ENCODE results near the gene WWOX. TPM values are rescaled to one million over a fixed set of nuclear protein-coding genes. Genes with fewer than 3 reads are reported as not detected.

WWOX gene
- total RNA-seq, 1 donor from 2014 or later: 19.2 TPM

DNA sequence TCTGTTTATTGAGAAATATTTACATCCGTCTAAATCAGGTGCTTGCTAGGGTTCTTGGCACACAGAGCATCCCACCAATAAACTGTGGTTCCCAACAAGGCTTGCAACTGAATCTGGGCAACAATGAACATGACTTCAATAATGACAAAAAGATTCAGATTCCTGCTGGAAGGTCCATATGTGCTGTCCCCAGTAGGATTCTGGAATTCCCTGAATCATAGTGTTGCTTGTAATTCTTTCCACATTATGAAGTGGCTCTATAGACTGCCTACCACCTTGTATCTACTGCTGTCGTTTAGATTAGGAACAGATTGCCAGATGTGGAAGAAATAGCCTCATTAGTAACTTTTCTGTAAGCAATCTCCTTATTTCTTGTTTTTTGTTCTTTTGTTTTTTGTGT lies 265.9 kb downstream of the WWOX start:
- no peaks in the 10 kb centered on the region for H3K9me3 ChIP-seq
- no peaks in the 10 kb centered on the region for H3K36me3 ChIP-seq
- no peak for ATAC-seq
- TF ChIP-seq CTCF (IDR thresholded peaks at IDR 0.05): no peak
- H3K4me3 ChIP-seq: no peak overlapping the region
- intact Hi-C loops (cut with DNase I): no loop called here
- peaks cover 6% of the 10 kb centered on the region for H3K4me1 ChIP-seq
- no peaks in the 10 kb centered on the region for H3K27me3 ChIP-seq (ENCODE audit: low read depth)
- DNase-seq: no peak
- no peak overlapping the region for H3K27ac ChIP-seq

- peaks cover 5% of the 10 kb centered on the region for H3K9me3 ChIP-seq
- H3K27ac ChIP-seq: no peak overlapping the region
- H3K4me3 ChIP-seq: no peak overlapping the region
- intact Hi-C loops (cut with DNase I): no loop called here
- peaks cover 6% of the 10 kb centered on the region for H3K4me1 ChIP-seq
- ATAC-seq (no peak), DNase-seq (no peak)
- H3K27me3 ChIP-seq (ENCODE audit: low read depth): no peaks in the 10 kb centered on the region
- TF ChIP-seq CTCF (IDR thresholded peaks at IDR 0.05): no peak
- H3K36me3 ChIP-seq: no peaks in the 10 kb centered on the region
Measured at GRCh38 chr16:78368121-78369102, 269.0 kb downstream of the WWOX start.

- ATAC-seq: no peak
- H3K27me3 ChIP-seq (ENCODE audit: low read depth): no peaks in the 10 kb centered on the region
- intact Hi-C loops (cut with DNase I): no loop called here
- H3K27ac ChIP-seq: no peak overlapping the region
- H3K4me1 ChIP-seq: no peaks in the 10 kb centered on the region
- no peaks in the 10 kb centered on the region for H3K36me3 ChIP-seq
- no peak overlapping the region for H3K4me3 ChIP-seq
- no peak for TF ChIP-seq CTCF (IDR thresholded peaks at IDR 0.05)
- peaks cover 5% of the 10 kb centered on the region for H3K9me3 ChIP-seq
- DNase-seq: no peak
Measured at GRCh38 chr16:78372277-78372676, 272.8 kb downstream of the WWOX start.

DNA sequence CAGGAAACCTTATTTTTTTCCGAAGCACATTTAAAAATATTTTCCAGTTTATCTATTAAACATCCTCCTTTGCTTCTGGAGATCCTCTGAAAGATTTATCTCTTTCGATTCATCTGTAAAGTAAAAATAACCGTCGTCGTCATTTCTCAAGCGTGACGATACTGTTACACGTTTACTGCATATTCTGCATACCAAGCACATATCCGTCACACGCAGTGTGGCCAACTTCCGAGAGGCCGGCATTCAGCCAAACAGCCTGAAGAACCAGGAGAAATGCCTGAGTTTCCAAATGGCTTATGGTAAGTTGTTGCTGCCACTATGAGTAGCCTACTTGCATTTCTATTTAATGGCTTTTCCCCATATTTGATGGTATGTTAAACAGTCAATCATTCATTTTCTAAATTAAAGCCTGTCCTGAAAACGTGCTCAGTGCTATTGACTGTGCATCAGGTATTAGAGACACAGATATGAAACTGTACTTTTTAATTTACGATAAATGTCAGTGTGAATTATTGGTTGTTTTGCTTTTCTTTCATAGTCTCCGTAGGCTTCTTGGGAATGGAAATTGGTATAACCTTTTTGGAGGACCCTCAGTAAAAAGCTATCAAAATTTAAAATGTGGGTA lies 275.7 kb downstream of the WWOX start:
- no peak for ATAC-seq
- intact Hi-C loops (cut with DNase I): no loop called here
- no peak for DNase-seq

GRCh38 chr16:78376452-78376851 lies 277.0 kb downstream of the WWOX start:
- DNase-seq: no peak

More for the DNA sequence above, 275.7 kb downstream of the WWOX start:
- Histone ChIP-seq H3K9me3 (peaks cover 5% of the 10 kb centered on the region), H3K4me1 (no peaks in the 10 kb centered on the region), H3K4me3 (no peak overlapping the region), H3K27ac (no peak overlapping the region), H3K27me3 (ENCODE audit: low read depth) (no peaks in the 10 kb centered on the region), H3K36me3 (no peaks in the 10 kb centered on the region)
- no peak for TF ChIP-seq CTCF (IDR thresholded peaks at IDR 0.05)

More at GRCh38 chr16:78376452-78376851, 277.0 kb downstream of the WWOX start:
- Histone ChIP-seq H3K27me3 (ENCODE audit: low read depth) (no peaks in the 10 kb centered on the region), H3K4me1 (no peaks in the 10 kb centered on the region), H3K27ac (no peak overlapping the region), H3K36me3 (no peaks in the 10 kb centered on the region), H3K9me3 (no peaks in the 10 kb centered on the region), H3K4me3 (no peak overlapping the region)
- no peak for ATAC-seq
- intact Hi-C loops (cut with DNase I): no loop called here
- TF ChIP-seq CTCF (IDR thresholded peaks at IDR 0.05): no peak

All from lower lobe of right lung (tissue), 2 donors.